Gastrocnemius medialis (tissue), 4 donors: ENCODE measurements around the gene TIAM2.

Experiments
- POLR2A ChIP-seq, 2 donors: fragments of 450-650 bp; IDR thresholded peaks; one replicate each; pipeline ENCODE4 v1.6.1; 2017; ENCODE audit warnings: antibody characterized with exemption in 2 of 2, mild to moderate bottlenecking in 2 of 2, moderate library complexity in 2 of 2
- TF ChIP-seq, protein P1 (sequence below), 5 experiments: fragments of 450-650 bp in 3 of 5; fragments of 200-600 bp in 2 of 5; sonication (generic) in 2 of 5; IDR thresholded peaks in 4 of 5; conservative IDR thresholded peaks in 1 of 5; 1 replicate in 4 of 5; 2 replicates in 1 of 5; pipeline ENCODE4 v1.5.1; 2016 to 2019; ENCODE audit warnings: antibody characterized with exemption in 5 of 5, mild to moderate bottlenecking in 3 of 5, moderate library complexity in 3 of 5

DNA sequence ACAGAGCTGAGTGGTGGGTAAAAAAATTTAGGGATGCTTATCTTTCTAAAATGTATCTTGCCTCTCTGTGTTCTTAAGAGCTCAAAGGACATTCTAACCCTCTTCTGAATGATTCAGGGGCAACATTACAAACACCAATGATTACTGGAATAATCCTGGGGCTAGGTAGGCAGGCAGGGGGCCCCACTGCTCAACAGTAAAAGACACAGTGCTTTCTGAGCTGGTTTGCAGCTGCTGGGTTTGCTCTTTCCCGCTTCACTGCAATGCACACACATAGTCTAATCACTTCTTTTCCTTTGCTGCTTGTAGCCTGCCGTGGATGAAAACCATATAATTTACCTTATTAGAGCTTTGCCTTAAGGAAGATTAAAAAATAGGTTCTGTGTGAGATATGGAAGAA, 292.6 kb downstream of the TIAM2 start:
- TF ChIP-seq, protein P1, sequence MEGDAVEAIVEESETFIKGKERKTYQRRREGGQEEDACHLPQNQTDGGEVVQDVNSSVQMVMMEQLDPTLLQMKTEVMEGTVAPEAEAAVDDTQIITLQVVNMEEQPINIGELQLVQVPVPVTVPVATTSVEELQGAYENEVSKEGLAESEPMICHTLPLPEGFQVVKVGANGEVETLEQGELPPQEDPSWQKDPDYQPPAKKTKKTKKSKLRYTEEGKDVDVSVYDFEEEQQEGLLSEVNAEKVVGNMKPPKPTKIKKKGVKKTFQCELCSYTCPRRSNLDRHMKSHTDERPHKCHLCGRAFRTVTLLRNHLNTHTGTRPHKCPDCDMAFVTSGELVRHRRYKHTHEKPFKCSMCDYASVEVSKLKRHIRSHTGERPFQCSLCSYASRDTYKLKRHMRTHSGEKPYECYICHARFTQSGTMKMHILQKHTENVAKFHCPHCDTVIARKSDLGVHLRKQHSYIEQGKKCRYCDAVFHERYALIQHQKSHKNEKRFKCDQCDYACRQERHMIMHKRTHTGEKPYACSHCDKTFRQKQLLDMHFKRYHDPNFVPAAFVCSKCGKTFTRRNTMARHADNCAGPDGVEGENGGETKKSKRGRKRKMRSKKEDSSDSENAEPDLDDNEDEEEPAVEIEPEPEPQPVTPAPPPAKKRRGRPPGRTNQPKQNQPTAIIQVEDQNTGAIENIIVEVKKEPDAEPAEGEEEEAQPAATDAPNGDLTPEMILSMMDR (IDR thresholded peaks at IDR 0.05 in 4 of 5, conservative IDR thresholded peaks at IDR 0.05 in 1 of 5) = no peak
- no peak for TF ChIP-seq POLR2A (IDR thresholded peaks at IDR 0.05)
